HepG2 (cell line): ENCODE data around the gene UBXN1. TPM values are rescaled to one million over a fixed set of nuclear protein-coding genes. Genes with fewer than 3 reads are reported as not detected.
A peak's percentile ranks its signal among the peaks of the same experiment; 100 is the strongest.

Source experiments
- ETV5 ChIP-seq: IDR thresholded peaks from 2 replicates; pipeline ENCODE4 v1.6.1; 2018; ENCODE audit warnings: missing biosample characterization, missing genetic modification reagents, inconsistent platforms, borderline replicate concordance
- GATAD2A ChIP-seq: IDR thresholded peaks from 2 replicates; pipeline ENCODE4 v1.6.1; 2016
- HCFC1 ChIP-seq: fragments of 150-350 bp; IDR thresholded peaks from 2 replicates; pipeline ENCODE4 v1.6.1; 2014; ENCODE audit warnings: low read depth, low read length
- NFE2 ChIP-seq: sonication (generic); formaldehyde crosslinking; IDR thresholded peaks from 2 replicates; pipeline ENCODE4 v1.4.0; 2020; ENCODE audit warnings: missing genetic modification reagents
- SAFB2 ChIP-seq: sonication (generic); formaldehyde crosslinking; IDR thresholded peaks from 2 replicates; pipeline ENCODE4 v1.5.1; 2020; ENCODE audit warnings: missing genetic modification reagents, low read depth, mild to moderate bottlenecking, borderline replicate concordance
- SNRNP70 ChIP-seq: fragments of 200-400 bp; formaldehyde crosslinking; IDR thresholded peaks from 2 replicates; pipeline ENCODE4 v1.6.1; 2017; ENCODE audit warnings: mild to moderate bottlenecking, low read depth, low read length, moderate library complexity
- SOX13 ChIP-seq, 3 experiments: fragments of 450-650 bp in 1 of 3; sonication (generic) in 1 of 3; formaldehyde crosslinking in 1 of 3; IDR thresholded peaks in 2 of 3; conservative IDR thresholded peaks in 1 of 3; 2 replicates each; pipeline versions ENCODE4 v1.5.0 to v1.6.1; 2016 to 2020; ENCODE audit warnings: antibody characterized with exemption in 1 of 3, mild to moderate bottlenecking in 1 of 3, missing compliant biosample characterization in 1 of 3, missing genetic modification reagents in 1 of 3, moderate library complexity in 1 of 3
- SOX5 ChIP-seq: IDR thresholded peaks from 2 replicates; pipeline ENCODE4 v1.6.1; 2016; ENCODE audit warnings: borderline replicate concordance
- SRSF1 ChIP-seq: fragments of 200-400 bp; formaldehyde crosslinking; optimal IDR thresholded peaks from 2 replicates; pipeline ENCODE3; 2017; ENCODE audit warnings: mild to moderate bottlenecking, low read depth, low read length, moderate library complexity
- ZFAT ChIP-seq: sonication (generic); formaldehyde crosslinking; conservative IDR thresholded peaks from 2 replicates; pipeline ENCODE4 v1.8.1; 2023; ENCODE audit warnings: missing genetic modification reagents, inconsistent platforms
- ZKSCAN8 ChIP-seq: IDR thresholded peaks from 2 replicates; pipeline ENCODE4 v1.6.1; 2016; ENCODE audit warnings: borderline replicate concordance, missing genetic modification reagents, missing compliant biosample characterization
- ZNF224 ChIP-seq: sonication (generic); formaldehyde crosslinking; IDR thresholded peaks from 2 replicates; pipeline ENCODE4 v1.5.0; 2020; ENCODE audit warnings: mild to moderate bottlenecking, missing genetic modification reagents
- ZNF317 ChIP-seq: sonication (generic); formaldehyde crosslinking; IDR thresholded peaks from 2 replicates; pipeline ENCODE4 v1.5.0; 2020; ENCODE audit warnings: mild to moderate bottlenecking, missing genetic modification reagents
- ZNF468 ChIP-seq: sonication (generic); formaldehyde crosslinking; IDR thresholded peaks from 2 replicates; pipeline ENCODE4 v1.8.0; 2022; ENCODE audit warnings: mild to moderate bottlenecking, moderate library complexity, missing genetic modification reagents
- ZNF672 ChIP-seq: sonication (generic); formaldehyde crosslinking; IDR thresholded peaks from 2 replicates; pipeline ENCODE4 v1.8.1; 2022; ENCODE audit warnings: missing genetic modification reagents
- ZSCAN22 ChIP-seq: sonication (generic); formaldehyde crosslinking; IDR thresholded peaks from 2 replicates; pipeline ENCODE4 v1.4.0; 2020; ENCODE audit warnings: mild to moderate bottlenecking, missing genetic modification reagents
- polyA plus RNA-seq, 8 experiments: library from polyadenylated mRNA; depleted of rRNA in 3 of 8; stranded (reverse) in 7 of 8; unstranded in 1 of 8; fragments of >200 nt; fragmentation: Illumina TruSeq in 4 of 8; extraction: Trizol in 4 of 8; gene quantifications; 2 replicates each; pipeline versions ENCODE4 v1.2.1 to v1.2.3, GENCODE V29; 2011 to 2016; ENCODE audit warnings: low read depth in 4 of 8, missing spikeins in 1 of 8, mixed read lengths in 1 of 8; ENCODE audit not compliant: insufficient read depth in 1 of 8
- total RNA-seq, 5 experiments: library from RNA; depleted of rRNA; stranded (reverse); fragments of >200 nt; fragmentation: Illumina TruSeq; extraction: Trizol; gene quantifications; 2 replicates each; pipeline ENCODE4 v1.2.3, GENCODE V29; 2016; ENCODE audit warnings: low read depth in 1 of 5
- TF ChIP-seq, protein P1 (sequence below): IDR thresholded peaks from 2 replicates; pipeline ENCODE4 v1.6.1; 2016
- TF ChIP-seq, protein P2 (sequence below): sonication (generic); formaldehyde crosslinking; IDR thresholded peaks from 2 replicates; pipeline ENCODE4 v1.4.0; 2020; ENCODE audit warnings: missing genetic modification reagents
- TF ChIP-seq, protein P3 (sequence below): sonication (generic); formaldehyde crosslinking; IDR thresholded peaks from 2 replicates; pipeline ENCODE4; 2020; ENCODE audit warnings: missing genetic modification reagents, mild to moderate bottlenecking, borderline replicate concordance
- TF ChIP-seq, protein P4 (sequence below): sonication (generic); formaldehyde crosslinking; IDR thresholded peaks from 2 replicates; pipeline ENCODE4 v1.4.0; 2020; ENCODE audit warnings: missing genetic modification reagents
- TF ChIP-seq, protein P5 (sequence below): IDR thresholded peaks from 2 replicates; pipeline ENCODE4 v1.6.1; 2016

UBXN1 gene
- total and polyA plus RNA-seq, 2 of the 13 experiments (the other 11 are each of a cell fraction or from before 2014, with no cell fraction given) = 47.5 to 52.4 TPM

DNA sequence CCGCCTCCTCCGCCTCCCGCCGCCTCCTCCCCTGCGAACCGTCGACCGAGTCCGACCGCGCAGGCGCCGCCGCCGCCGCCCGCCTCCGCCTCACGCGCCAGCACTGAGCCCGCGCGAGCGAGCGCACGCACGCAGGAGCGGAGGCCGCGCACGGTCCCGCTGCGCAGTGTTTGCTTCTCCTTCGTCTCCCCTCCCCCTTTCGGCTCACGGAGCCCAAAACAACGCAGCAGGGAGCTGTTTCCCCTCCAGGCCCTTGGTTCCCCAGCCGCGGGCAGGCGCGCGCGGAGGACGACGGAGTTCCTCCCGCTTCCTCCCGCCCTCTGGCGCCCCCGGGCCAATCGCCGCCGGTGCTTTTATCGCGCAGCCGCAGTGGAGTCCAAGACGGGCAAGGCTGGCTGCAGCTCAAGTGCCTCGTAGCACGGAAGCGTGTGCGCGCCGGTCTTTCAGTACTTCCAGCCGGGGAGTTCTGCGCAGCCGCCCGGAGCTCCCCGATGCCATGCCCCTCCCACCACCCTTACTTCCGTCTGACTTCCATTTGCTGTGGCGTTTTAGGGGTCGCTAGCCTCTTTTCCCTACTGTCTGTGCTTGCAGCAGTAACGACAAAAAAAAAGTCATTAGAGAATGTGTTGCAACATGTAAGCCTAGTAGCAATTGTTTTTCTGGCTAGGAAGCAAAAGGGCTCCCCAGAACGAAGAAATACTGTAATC lies 48.4 kb upstream of the UBXN1 start, which contains the start of gene HNRNPUL2 (continued):
- TF ChIP-seq ETV5 (CRISPR knock-in tag) (peak; percentile 72; the same call in 1 of the 2 replicates), SOX13 (IDR thresholded peaks at IDR 0.05) (no peak), SOX13 (CRISPR knock-in tag; conservative IDR thresholded peaks at IDR 0.05 in 1 of 2, IDR thresholded peaks at IDR 0.05 in 1 of 2) (peak in 1 of 2 experiments; percentile 39; a peak in 1 of 4 replicates), ZFAT (CRISPR knock-in tag) (0 out of 2 replicates have a peak, but pooled peaks have one; percentile 39), GATAD2A (CRISPR knock-in tag) (no peak), ZSCAN22 (CRISPR knock-in tag) (peak; percentile 80), ZNF672 (CRISPR knock-in tag) (no peak), ZNF468 (CRISPR knock-in tag) (peak; percentile 48; the same call in 1 of the 2 replicates), ZNF224 (CRISPR knock-in tag) (no peak), ZKSCAN8 (CRISPR knock-in tag) (peak; percentile 72; the same call in 1 of the 2 replicates), ZNF317 (CRISPR knock-in tag) (no peak), SOX5 (peak; percentile 27), HCFC1 (peak; percentile 38), SAFB2 (CRISPR knock-in tag) (peak; percentile 85; the same call in 1 of the 2 replicates), SNRNP70 (no peak), NFE2 (CRISPR knock-in tag) (no peak), SRSF1 (no peak)
- TF ChIP-seq, protein P1, sequence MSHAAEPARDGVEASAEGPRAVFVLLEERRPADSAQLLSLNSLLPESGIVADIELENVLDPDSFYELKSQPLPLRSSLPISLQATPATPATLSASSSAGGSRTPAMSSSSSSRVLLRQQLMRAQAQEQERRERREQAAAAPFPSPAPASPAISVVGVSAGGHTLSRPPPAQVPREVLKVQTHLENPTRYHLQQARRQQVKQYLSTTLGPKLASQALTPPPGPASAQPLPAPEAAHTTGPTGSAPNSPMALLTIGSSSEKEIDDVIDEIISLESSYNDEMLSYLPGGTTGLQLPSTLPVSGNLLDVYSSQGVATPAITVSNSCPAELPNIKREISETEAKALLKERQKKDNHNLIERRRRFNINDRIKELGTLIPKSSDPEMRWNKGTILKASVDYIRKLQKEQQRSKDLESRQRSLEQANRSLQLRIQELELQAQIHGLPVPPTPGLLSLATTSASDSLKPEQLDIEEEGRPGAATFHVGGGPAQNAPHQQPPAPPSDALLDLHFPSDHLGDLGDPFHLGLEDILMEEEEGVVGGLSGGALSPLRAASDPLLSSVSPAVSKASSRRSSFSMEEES (CRISPR knock-in tag) = peak; percentile 69
- TF ChIP-seq, protein P2, sequence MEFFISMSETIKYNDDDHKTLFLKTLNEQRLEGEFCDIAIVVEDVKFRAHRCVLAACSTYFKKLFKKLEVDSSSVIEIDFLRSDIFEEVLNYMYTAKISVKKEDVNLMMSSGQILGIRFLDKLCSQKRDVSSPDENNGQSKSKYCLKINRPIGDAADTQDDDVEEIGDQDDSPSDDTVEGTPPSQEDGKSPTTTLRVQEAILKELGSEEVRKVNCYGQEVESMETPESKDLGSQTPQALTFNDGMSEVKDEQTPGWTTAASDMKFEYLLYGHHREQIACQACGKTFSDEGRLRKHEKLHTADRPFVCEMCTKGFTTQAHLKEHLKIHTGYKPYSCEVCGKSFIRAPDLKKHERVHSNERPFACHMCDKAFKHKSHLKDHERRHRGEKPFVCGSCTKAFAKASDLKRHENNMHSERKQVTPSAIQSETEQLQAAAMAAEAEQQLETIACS (CRISPR knock-in tag) = peak; percentile 91
- TF ChIP-seq, protein P3, sequence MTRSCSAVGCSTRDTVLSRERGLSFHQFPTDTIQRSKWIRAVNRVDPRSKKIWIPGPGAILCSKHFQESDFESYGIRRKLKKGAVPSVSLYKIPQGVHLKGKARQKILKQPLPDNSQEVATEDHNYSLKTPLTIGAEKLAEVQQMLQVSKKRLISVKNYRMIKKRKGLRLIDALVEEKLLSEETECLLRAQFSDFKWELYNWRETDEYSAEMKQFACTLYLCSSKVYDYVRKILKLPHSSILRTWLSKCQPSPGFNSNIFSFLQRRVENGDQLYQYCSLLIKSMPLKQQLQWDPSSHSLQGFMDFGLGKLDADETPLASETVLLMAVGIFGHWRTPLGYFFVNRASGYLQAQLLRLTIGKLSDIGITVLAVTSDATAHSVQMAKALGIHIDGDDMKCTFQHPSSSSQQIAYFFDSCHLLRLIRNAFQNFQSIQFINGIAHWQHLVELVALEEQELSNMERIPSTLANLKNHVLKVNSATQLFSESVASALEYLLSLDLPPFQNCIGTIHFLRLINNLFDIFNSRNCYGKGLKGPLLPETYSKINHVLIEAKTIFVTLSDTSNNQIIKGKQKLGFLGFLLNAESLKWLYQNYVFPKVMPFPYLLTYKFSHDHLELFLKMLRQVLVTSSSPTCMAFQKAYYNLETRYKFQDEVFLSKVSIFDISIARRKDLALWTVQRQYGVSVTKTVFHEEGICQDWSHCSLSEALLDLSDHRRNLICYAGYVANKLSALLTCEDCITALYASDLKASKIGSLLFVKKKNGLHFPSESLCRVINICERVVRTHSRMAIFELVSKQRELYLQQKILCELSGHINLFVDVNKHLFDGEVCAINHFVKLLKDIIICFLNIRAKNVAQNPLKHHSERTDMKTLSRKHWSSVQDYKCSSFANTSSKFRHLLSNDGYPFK (CRISPR knock-in tag) = peak; percentile 30; the same call in 1 of the 2 replicates
- TF ChIP-seq, protein P4, sequence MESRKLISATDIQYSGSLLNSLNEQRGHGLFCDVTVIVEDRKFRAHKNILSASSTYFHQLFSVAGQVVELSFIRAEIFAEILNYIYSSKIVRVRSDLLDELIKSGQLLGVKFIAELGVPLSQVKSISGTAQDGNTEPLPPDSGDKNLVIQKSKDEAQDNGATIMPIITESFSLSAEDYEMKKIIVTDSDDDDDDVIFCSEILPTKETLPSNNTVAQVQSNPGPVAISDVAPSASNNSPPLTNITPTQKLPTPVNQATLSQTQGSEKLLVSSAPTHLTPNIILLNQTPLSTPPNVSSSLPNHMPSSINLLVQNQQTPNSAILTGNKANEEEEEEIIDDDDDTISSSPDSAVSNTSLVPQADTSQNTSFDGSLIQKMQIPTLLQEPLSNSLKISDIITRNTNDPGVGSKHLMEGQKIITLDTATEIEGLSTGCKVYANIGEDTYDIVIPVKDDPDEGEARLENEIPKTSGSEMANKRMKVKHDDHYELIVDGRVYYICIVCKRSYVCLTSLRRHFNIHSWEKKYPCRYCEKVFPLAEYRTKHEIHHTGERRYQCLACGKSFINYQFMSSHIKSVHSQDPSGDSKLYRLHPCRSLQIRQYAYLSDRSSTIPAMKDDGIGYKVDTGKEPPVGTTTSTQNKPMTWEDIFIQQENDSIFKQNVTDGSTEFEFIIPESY (CRISPR knock-in tag) = no peak
- TF ChIP-seq, protein P5, sequence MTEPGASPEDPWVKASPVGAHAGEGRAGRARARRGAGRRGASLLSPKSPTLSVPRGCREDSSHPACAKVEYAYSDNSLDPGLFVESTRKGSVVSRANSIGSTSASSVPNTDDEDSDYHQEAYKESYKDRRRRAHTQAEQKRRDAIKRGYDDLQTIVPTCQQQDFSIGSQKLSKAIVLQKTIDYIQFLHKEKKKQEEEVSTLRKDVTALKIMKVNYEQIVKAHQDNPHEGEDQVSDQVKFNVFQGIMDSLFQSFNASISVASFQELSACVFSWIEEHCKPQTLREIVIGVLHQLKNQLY (CRISPR knock-in tag) = no peak
